Osteoblast (primary cell): ENCODE data around the gene CPHXL. TPM values are rescaled to one million over a fixed set of nuclear protein-coding genes. Genes with fewer than 3 reads are reported as not detected.
A peak's percentile ranks its signal among the peaks of the same experiment; 100 is the strongest.

Experiments
- DNase-seq: peaks from one replicate; pipeline ENCODE4 v3.0.0; 2011; ENCODE audit warnings: low spot score, mixed read lengths; ENCODE audit not compliant: insufficient read length; ENCODE audit errors: missing footprints
- H2AFZ ChIP-seq: 2 replicates; pipeline ENCODE4 v1.6.0; 2011; ENCODE audit warnings: mild to moderate bottlenecking, low read length
- H3K27ac ChIP-seq: 2 replicates; pipeline ENCODE4 v1.5.1; 2011; ENCODE audit warnings: mild to moderate bottlenecking, low read depth, low read length, moderate library complexity
- H3K27me3 ChIP-seq: 2 replicates; pipeline ENCODE4 v1.6.0; 2012; ENCODE audit warnings: mild to moderate bottlenecking, control low read depth, inconsistent platforms, low read length, moderate library complexity; ENCODE audit not compliant: insufficient read depth
- H3K36me3 ChIP-seq: 2 replicates; pipeline ENCODE4 v1.5.1; 2011; ENCODE audit warnings: mild to moderate bottlenecking, low read length, control low read depth, moderate library complexity; ENCODE audit not compliant: insufficient read depth
- H3K4me1 ChIP-seq: 2 replicates; pipeline ENCODE4 v1.5.1; 2011; ENCODE audit warnings: mild to moderate bottlenecking, low read length, control low read depth, moderate library complexity; ENCODE audit not compliant: insufficient read depth
- H3K4me2 ChIP-seq: 2 replicates; pipeline ENCODE4 v1.6.0; 2011; ENCODE audit warnings: mild to moderate bottlenecking, low read length; ENCODE audit not compliant: insufficient read depth
- H3K4me3 ChIP-seq: fragments of 200-600 bp; sonication (generic); 3 replicates; pipeline ENCODE4 v1.5.1; 2012; ENCODE audit warnings: mild to moderate bottlenecking, low read length, inconsistent platforms; ENCODE audit not compliant: insufficient read depth
- H3K79me2 ChIP-seq: 2 replicates; pipeline ENCODE4 v1.6.0; 2012; ENCODE audit warnings: mild to moderate bottlenecking, low read length, control low read depth, inconsistent platforms; ENCODE audit not compliant: insufficient read depth
- H3K9me3 ChIP-seq: 2 replicates; pipeline ENCODE4 v1.5.1; 2011; ENCODE audit warnings: low read depth, low read length, control low read depth
- H4K20me1 ChIP-seq: 2 replicates; pipeline ENCODE4 v1.6.0; 2012; ENCODE audit warnings: mild to moderate bottlenecking, low read length, control low read depth; ENCODE audit not compliant: insufficient read depth
- CTCF ChIP-seq: IDR thresholded peaks from 2 replicates; pipeline ENCODE4 v1.5.1; 2011; ENCODE audit warnings: mild to moderate bottlenecking, low read depth, low read length, moderate library complexity; ENCODE audit errors: extremely low read depth
- total RNA-seq: library from RNA; depleted of rRNA; stranded (reverse); fragments of >200 nt; gene quantifications from 2 replicates; pipeline ENCODE4 v1.2.3, GENCODE V29; 2012

CPHXL gene
- total RNA-seq, result not detected in 2 replicates

GRCh38 chr16:75726390-75726789 is at the start of gene CPHXL:
TSS of gene CPHXL (minus strand) at chr16:75726490. CDS start at chr16:75726442, 48 bp downstream.
- no peak within 1 kb of the TSS for H2AFZ ChIP-seq
- no peaks in the 10 kb centered on the region for H3K36me3 ChIP-seq
- no peaks in the 10 kb centered on the region for H4K20me1 ChIP-seq
- H3K9me3 ChIP-seq, result no peaks in the 10 kb centered on the region
- no peak within 1 kb of the TSS for H3K4me2 ChIP-seq
- H3K4me1 ChIP-seq, result no peaks in the 10 kb centered on the region
- no peak within 1 kb of the TSS for H3K4me3 ChIP-seq
- H3K27me3 ChIP-seq, result no peaks in the 10 kb centered on the region
- no peaks in the 10 kb centered on the region for H3K79me2 ChIP-seq
- DNase-seq, result no peak
- no peak for TF ChIP-seq CTCF
- H3K27ac ChIP-seq, result no peak within 1 kb of the TSS

DNA sequence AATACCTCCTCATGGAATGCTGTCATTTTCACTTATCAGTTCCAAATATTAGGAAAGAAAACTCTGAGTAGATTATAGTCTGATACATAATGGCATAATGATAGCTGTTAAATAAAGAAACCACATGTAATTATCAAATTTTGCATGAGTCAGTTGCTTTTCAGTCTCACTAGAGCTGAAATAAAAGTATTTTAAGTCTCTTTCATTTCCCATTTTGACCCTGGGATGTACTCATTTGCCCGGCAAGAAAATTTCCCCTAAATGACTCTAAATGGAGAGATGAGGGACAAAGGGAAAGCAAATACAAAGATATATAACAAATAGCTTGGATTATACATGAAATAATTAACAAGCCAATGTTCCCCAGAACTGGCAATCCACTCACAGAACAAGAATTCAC is 47.9 kb upstream of the CPHXL start:
- Histone ChIP-seq H3K79me2 (no peaks in the 10 kb centered on the region), H3K4me1 (no peaks in the 10 kb centered on the region), H3K4me2 (no peak overlapping the region), H3K4me3 (no peak overlapping the region), H3K27me3 (no peaks in the 10 kb centered on the region), H3K9me3 (no peaks in the 10 kb centered on the region), H3K36me3 (no peaks in the 10 kb centered on the region), H4K20me1 (no peaks in the 10 kb centered on the region), H3K27ac (no peak overlapping the region), H2AFZ (no peak overlapping the region)
- TF ChIP-seq CTCF, result no peak
- DNase-seq, result peak; percentile 39

- Histone ChIP-seq H3K79me2 (no peaks in the 10 kb centered on the region), H4K20me1 (no peaks in the 10 kb centered on the region), H3K4me3 (no peak overlapping the region), H3K4me1 (no peaks in the 10 kb centered on the region), H3K9me3 (no peaks in the 10 kb centered on the region), H3K4me2 (no peak overlapping the region), H2AFZ (no peak overlapping the region), H3K27ac (no peak overlapping the region), H3K36me3 (no peaks in the 10 kb centered on the region), H3K27me3 (no peaks in the 10 kb centered on the region)
- DNase-seq, result no peak
- no peak for TF ChIP-seq CTCF
Measured at GRCh38 chr16:75770051-75770450, 43.8 kb upstream of the CPHXL start.

- H3K27ac ChIP-seq, result no peak overlapping the region
- H3K27me3 ChIP-seq, result no peaks in the 10 kb centered on the region
- H3K9me3 ChIP-seq, result no peaks in the 10 kb centered on the region
- no peak overlapping the region for H3K4me3 ChIP-seq
- peak; percentile 82 for DNase-seq
- peak; percentile 81 for TF ChIP-seq CTCF
- H3K4me1 ChIP-seq, result no peaks in the 10 kb centered on the region
- H4K20me1 ChIP-seq, result no peaks in the 10 kb centered on the region
- H3K36me3 ChIP-seq, result no peaks in the 10 kb centered on the region
- no peak overlapping the region for H3K4me2 ChIP-seq
- no peaks in the 10 kb centered on the region for H3K79me2 ChIP-seq
- peak overlapping the region; percentile 16 for H2AFZ ChIP-seq
Measured at GRCh38 chr16:75764154-75764768, 38.0 kb upstream of the CPHXL start.
